HG03103 (cell line): ENCODE data around the gene TRIM7.
"Not testable (repeated sequence)": the region's sequence is repeated elsewhere in the genome, so short reads cannot be mapped to it uniquely, and the experiment has no call there.

Experiments
- ATAC-seq: cut with Tn5 transposase; IDR thresholded peaks from one replicate; pipeline ENCODE4 v1.9.1; 2021; ENCODE audit warnings: low read depth; ENCODE audit not compliant: unreplicated experiment

Gene TRIM7

GRCh38 chr5:181173420-181174342, 31.3 kb downstream of the TRIM7 start:
- ATAC-seq, result peak; percentile 35

GRCh38 chr5:181173027-181173419, 32.0 kb downstream of the TRIM7 start:
- ATAC-seq, result peak; percentile 26

- ATAC-seq, result no peak
Measured at GRCh38 chr5:181171782-181172181, 33.2 kb downstream of the TRIM7 start.

- ATAC-seq, result no peak
Measured at GRCh38 chr5:181170996-181171395, 34.0 kb downstream of the TRIM7 start.

- no peak for ATAC-seq
Measured at GRCh38 chr5:181170237-181170825, 34.7 kb downstream of the TRIM7 start.

GRCh38 chr5:181169459-181170236, 35.3 kb downstream of the TRIM7 start:
- not testable (repeated sequence) for ATAC-seq

GRCh38 chr5:181168595-181169118, 36.3 kb downstream of the TRIM7 start:
- no peak for ATAC-seq

- ATAC-seq, result no peak
Measured at GRCh38 chr5:181167814-181168488, 37.0 kb downstream of the TRIM7 start.

GRCh38 chr5:181166812-181167733, 37.9 kb downstream of the TRIM7 start:
- no peak for ATAC-seq

GRCh38 chr5:181164076-181164952, 40.7 kb downstream of the TRIM7 start:
- no peak for ATAC-seq

- no peak for ATAC-seq
Measured at GRCh38 chr5:181163487-181164075, 41.4 kb downstream of the TRIM7 start.

GRCh38 chr5:181161534-181162175, 43.3 kb downstream of the TRIM7 start:
- no peak for ATAC-seq

- not testable (repeated sequence) for ATAC-seq
Measured at GRCh38 chr5:181160755-181161533, 44.1 kb downstream of the TRIM7 start.

GRCh38 chr5:181160152-181160754, 44.7 kb downstream of the TRIM7 start:
- peak; percentile 45 for ATAC-seq

- peak; percentile 50 for ATAC-seq
Measured at GRCh38 chr5:181159286-181160151, 45.5 kb downstream of the TRIM7 start.
